Mesothelial cell of epicardium (in vitro differentiated cells): ENCODE data around the gene EIF2B1. TPM values are rescaled to one million over a fixed set of nuclear protein-coding genes. Genes with fewer than 3 reads are reported as not detected.

Experiments used
- DNase-seq, 2 experiments: peaks; one replicate each; pipeline ENCODE4 v3.0.0; 2021; ENCODE audit warnings: low spot score in 2 of 2; ENCODE audit not compliant: unreplicated experiment in 2 of 2
- H3K27ac Mint-ChIP-seq: 2 replicates; pipeline ENCODE4 v1.8.0; 2021; ENCODE audit warnings: mixed read lengths
- H3K27me3 Mint-ChIP-seq: 2 replicates; pipeline ENCODE4 v1.8.0; 2021; ENCODE audit warnings: low read depth, mixed read lengths
- H3K36me3 Mint-ChIP-seq: 2 replicates; pipeline ENCODE4 v1.8.0; 2021; ENCODE audit warnings: mixed read lengths
- H3K4me1 Mint-ChIP-seq: 2 replicates; pipeline ENCODE4 v1.8.0; 2021; ENCODE audit warnings: mixed read lengths
- H3K4me3 Mint-ChIP-seq: 2 replicates; pipeline ENCODE4 v1.8.0; 2021; ENCODE audit warnings: mild to moderate bottlenecking, moderate library complexity, mixed read lengths
- H3K9me3 Mint-ChIP-seq: 2 replicates; pipeline ENCODE4 v1.8.0; 2021; ENCODE audit warnings: mixed read lengths
- CTCF ChIP-seq: fragments of 200-600 bp; sonication (generic); IDR thresholded peaks from one replicate; pipeline ENCODE4 v1.5.0; 2021; ENCODE audit warnings: antibody characterized with exemption; ENCODE audit not compliant: unreplicated experiment
- total RNA-seq: library from RNA; stranded (reverse); gene quantifications from 3 replicates; pipeline ENCODE4 v1.2.1, GENCODE V29; 2021

Gene EIF2B1
- total RNA-seq, 1 donor from 2014 or later, result 51.4 TPM

GRCh38 chr12:123656392-123656791, 22.9 kb upstream of the EIF2B1 start:
- Mint-ChIP-seq H3K27ac (no peak overlapping the region), H3K4me3 (no peak overlapping the region), H3K4me1 (no peaks in the 10 kb centered on the region), H3K36me3 (peaks cover 33% of the 10 kb centered on the region), H3K9me3 (no peaks in the 10 kb centered on the region), H3K27me3 (no peaks in the 10 kb centered on the region)
- TF ChIP-seq CTCF, result no peak
- no peak for DNase-seq

- no peak overlapping the region for H3K4me3 Mint-ChIP-seq
- no peaks in the 10 kb centered on the region for H3K27me3 Mint-ChIP-seq
- H3K4me1 Mint-ChIP-seq, result no peaks in the 10 kb centered on the region
- TF ChIP-seq CTCF, result no peak
- no peak overlapping the region for H3K27ac Mint-ChIP-seq
- peaks cover 32% of the 10 kb centered on the region for H3K36me3 Mint-ChIP-seq
- no peaks in the 10 kb centered on the region for H3K9me3 Mint-ChIP-seq
- no peak for DNase-seq
These were observed 21.9 kb upstream of the EIF2B1 start for GRCh38 chr12:123655420-123655819.

GRCh38 chr12:123654129-123654701, 20.7 kb upstream of the EIF2B1 start:
- Mint-ChIP-seq H3K27me3 (no peaks in the 10 kb centered on the region), H3K27ac (no peak overlapping the region), H3K9me3 (no peaks in the 10 kb centered on the region), H3K36me3 (peaks cover 23% of the 10 kb centered on the region), H3K4me3 (no peak overlapping the region), H3K4me1 (no peaks in the 10 kb centered on the region)
- no peak for TF ChIP-seq CTCF
- DNase-seq, result no peak

GRCh38 chr12:123648401-123648800, 14.9 kb upstream of the EIF2B1 start:
- no peaks in the 10 kb centered on the region for H3K27me3 Mint-ChIP-seq

GRCh38 chr12:123645878-123646277, 12.4 kb upstream of the EIF2B1 start:
- DNase-seq, result no peak
- Mint-ChIP-seq H3K9me3 (no peaks in the 10 kb centered on the region), H3K36me3 (peaks cover 13% of the 10 kb centered on the region), H3K27ac (no peak overlapping the region), H3K4me3 (no peak overlapping the region), H3K27me3 (no peaks in the 10 kb centered on the region), H3K4me1 (no peaks in the 10 kb centered on the region)
- TF ChIP-seq CTCF, result no peak

More at GRCh38 chr12:123648401-123648800, 14.9 kb upstream of the EIF2B1 start:
- Mint-ChIP-seq H3K4me1 (no peaks in the 10 kb centered on the region), H3K27ac (no peak overlapping the region), H3K4me3 (no peak overlapping the region), H3K9me3 (no peaks in the 10 kb centered on the region), H3K36me3 (peaks cover 22% of the 10 kb centered on the region)
- no peak for TF ChIP-seq CTCF
- no peak for DNase-seq

- Mint-ChIP-seq H3K27me3 (no peaks in the 10 kb centered on the region), H3K9me3 (no peaks in the 10 kb centered on the region), H3K27ac (no peak overlapping the region), H3K4me1 (no peaks in the 10 kb centered on the region), H3K4me3 (no peak overlapping the region), H3K36me3 (peaks cover 11% of the 10 kb centered on the region)
- DNase-seq, result no peak
- TF ChIP-seq CTCF, result no peak
These were observed 11.9 kb upstream of the EIF2B1 start for GRCh38 chr12:123645380-123645779.
